ENCODE data around the gene MTG1.
"Not testable (repeated sequence)": the region's sequence is repeated elsewhere in the genome, so short reads cannot be mapped to it uniquely, and the experiment has no call there.

- TF ChIP-seq CTCF (IDR thresholded peaks at IDR 0.05); POLR2A (IDR thresholded peaks at IDR 0.05); EP300 (IDR thresholded peaks at IDR 0.05; ENCODE audit: low read depth): not testable (repeated sequence)
These were observed 7.0 kb upstream of the MTG1 start for GRCh38 chr10:133386951-133387350.
